Measurements from ENCODE around the gene RASSF7. TPM values are rescaled to one million over a fixed set of nuclear protein-coding genes. Genes with fewer than 3 reads are reported as not detected.

Gene RASSF7
- total RNA-seq, 1 donor from 2014 or later, result 45.5 TPM

DNA sequence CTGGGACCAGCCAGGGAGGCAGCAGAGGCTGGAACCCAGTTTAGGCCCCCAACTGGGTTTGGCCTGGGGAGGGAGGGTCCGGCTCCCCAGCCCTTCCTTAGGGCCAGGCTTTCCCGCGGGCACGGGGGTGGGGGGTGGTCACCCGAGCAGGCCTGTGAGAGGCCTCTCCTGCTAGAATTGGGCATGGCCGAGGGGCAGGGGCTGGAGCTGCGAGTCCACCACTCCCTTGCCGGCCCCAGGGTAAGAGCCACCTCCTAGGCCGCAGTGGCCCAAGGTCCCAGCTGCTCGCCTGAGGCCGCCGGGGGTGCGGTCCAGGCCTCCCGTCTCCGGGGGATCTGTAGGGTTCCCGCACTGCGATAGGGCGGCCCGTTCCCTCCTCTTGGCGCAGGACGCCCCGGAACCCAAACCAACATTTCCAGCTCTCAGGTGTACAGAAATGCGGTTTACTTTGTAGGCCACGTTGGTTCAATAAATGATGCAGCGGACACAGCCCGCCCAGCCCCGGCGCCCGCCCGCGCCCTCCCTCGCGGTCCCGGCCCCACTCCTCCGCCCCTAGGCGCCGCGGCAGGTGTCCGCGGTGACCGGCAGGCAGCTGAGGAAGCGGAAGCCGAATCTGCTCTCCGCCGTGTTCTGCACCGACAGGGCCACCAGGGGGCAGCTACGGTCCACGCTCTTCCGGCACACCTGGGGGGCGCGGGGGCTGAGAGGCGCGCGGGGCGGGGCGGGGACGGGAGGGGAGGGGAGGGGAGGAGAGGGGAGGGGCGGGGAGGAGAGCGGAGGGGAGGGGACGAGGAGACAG is 6.1 kb upstream of the RASSF7 start:
- Histone ChIP-seq H3K36me3 (ENCODE audit: control insufficient read depth, insufficient read depth, low read length) (no peaks in the 10 kb centered on the region), H3K27me3 (ENCODE audit: control insufficient read depth, insufficient read depth, low read length) (peaks cover 2% of the 10 kb centered on the region), H3K4me3 (ENCODE audit: low read depth, low read length) (peak overlapping the region; percentile 32)
- peak; percentile 67 for TF ChIP-seq CTCF (IDR thresholded peaks at IDR 0.05; ENCODE audit: insufficient read depth, low read length, severe bottlenecking)
- DNase-seq (ENCODE audit: low read depth) (peak; percentile 44), FAIRE-seq (no peak)

DNA sequence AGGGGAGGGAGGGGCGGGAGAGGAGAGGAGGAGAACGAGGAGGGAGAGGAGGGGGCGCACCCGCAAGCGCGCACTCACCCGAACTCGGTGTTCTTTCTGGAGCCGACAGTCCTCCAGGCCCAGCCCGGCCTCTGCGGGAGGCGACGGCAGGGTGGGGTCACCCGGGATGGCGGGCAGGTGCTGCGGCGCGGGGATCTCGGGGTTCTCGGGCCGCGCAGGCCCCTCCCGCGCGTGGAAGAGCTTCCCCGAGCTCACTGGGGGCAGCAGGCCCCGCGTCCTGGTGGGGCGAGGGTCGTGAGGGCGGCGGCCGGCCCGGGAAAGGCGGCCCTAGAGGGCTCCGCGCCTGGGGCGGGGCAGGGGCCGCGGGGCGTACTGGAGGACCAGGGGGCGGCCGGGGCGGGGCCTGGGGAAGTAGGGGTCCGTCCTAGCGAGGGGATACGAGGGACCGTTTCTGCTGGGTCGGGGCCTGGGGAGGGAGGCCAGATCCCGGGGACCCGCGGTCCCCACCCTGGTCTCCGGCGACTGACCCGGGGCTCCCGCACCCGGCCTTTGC is 5.5 kb upstream of the RASSF7 start:
- Histone ChIP-seq H3K27me3 (ENCODE audit: control insufficient read depth, insufficient read depth, low read length) (peaks cover 2% of the 10 kb centered on the region), H3K4me3 (ENCODE audit: low read depth, low read length) (peak overlapping the region; percentile 32), H3K36me3 (ENCODE audit: control insufficient read depth, insufficient read depth, low read length) (no peaks in the 10 kb centered on the region)
- DNase-seq (ENCODE audit: low read depth) (no peak), FAIRE-seq (no peak)
- TF ChIP-seq CTCF (IDR thresholded peaks at IDR 0.05; ENCODE audit: insufficient read depth, low read length, severe bottlenecking), result no peak

GRCh38 chr11:555780-556661 is 4.7 kb upstream of the RASSF7 start:
- peaks cover 2% of the 10 kb centered on the region for H3K27me3 ChIP-seq (ENCODE audit: control insufficient read depth, insufficient read depth, low read length)
- no peak for FAIRE-seq

DNA sequence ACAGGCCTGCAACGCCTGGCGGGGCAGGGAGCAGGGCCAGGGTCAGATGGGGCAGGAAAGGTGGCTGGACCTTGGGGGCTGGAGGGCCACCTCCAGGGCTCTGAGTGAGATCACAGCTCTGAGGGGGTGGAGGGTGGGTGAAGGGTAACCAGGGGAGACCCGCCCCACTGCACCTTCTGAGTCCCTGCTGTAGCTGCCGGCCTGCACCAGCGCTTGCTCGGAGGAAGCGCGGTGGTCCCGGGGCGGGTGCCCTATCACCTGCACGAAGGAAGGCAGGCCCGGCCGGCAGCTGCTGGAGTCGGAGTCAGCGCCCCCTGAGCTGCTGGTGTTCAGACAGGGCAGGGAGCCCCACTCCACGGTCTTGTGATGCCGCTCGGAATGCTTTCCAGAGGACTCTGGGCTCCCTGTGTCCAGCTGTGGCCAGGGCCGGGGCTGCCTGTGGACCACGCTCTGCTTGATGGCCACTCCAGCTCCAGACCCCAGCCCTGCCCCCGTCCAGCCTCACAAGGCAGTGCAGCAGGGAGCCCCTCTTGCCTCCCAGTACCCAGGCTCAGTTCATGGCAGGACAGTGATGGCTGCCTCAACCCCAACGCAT is 4.0 kb upstream of the RASSF7 start:
- Histone ChIP-seq H3K4me3 (ENCODE audit: low read depth, low read length) (no peak overlapping the region), H3K36me3 (ENCODE audit: control insufficient read depth, insufficient read depth, low read length) (peaks cover under 1% of the 10 kb centered on the region), H3K27me3 (ENCODE audit: control insufficient read depth, insufficient read depth, low read length) (peaks cover 2% of the 10 kb centered on the region)
- FAIRE-seq (no peak), DNase-seq (ENCODE audit: low read depth) (no peak)
- no peak for TF ChIP-seq CTCF (IDR thresholded peaks at IDR 0.05; ENCODE audit: insufficient read depth, low read length, severe bottlenecking)

More at GRCh38 chr11:555780-556661, 4.7 kb upstream of the RASSF7 start:
- Histone ChIP-seq H3K4me3 (ENCODE audit: low read depth, low read length) (no peak overlapping the region), H3K36me3 (ENCODE audit: control insufficient read depth, insufficient read depth, low read length) (no peaks in the 10 kb centered on the region)
- TF ChIP-seq CTCF (IDR thresholded peaks at IDR 0.05; ENCODE audit: insufficient read depth, low read length, severe bottlenecking), result no peak
- no peak for DNase-seq (ENCODE audit: low read depth)

DNA sequence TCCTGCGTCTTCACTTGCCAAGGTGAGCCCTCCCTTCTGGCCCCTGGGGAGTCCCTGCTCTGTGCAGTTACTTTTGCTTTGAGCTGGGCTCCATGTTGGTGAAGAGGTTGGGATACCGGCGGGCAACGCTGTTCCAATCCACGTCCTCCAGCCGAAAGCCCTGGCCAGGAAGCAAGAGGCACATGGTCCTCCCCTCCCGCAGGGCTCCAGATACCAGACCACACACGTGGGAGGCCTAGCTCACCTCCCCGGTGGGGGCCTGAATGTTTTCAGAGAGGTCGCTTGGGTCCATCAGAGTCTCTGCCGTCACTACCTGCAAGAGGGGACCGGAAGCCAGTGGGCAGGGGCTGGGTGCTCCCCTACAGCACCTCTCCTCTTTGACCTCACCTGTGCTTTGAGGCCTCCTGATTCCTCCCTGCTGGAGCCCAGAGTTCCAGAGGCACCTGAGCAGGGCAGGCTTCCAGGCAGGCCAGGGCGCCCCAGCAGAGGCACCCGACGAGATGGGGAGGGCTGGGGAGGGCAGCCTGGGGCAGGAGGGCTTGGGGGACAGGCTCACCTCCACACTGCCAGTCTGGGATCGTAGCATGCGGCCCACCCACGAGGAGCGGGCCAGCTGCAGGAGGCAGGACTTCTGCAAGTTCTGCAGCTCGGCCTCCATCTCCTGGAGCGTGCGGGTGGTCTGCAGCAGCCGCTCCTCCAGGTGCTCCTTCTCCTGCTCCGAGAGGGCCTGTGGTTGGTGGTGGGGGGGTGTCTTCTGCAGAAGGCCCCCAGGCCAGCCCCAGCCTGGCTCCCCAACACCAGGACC is 3.2 kb upstream of the RASSF7 start:
- H3K36me3 ChIP-seq (ENCODE audit: control insufficient read depth, insufficient read depth, low read length), result peaks cover 7% of the 10 kb centered on the region
- H3K27me3 ChIP-seq (ENCODE audit: control insufficient read depth, insufficient read depth, low read length), result peaks cover 2% of the 10 kb centered on the region
- DNase-seq (ENCODE audit: low read depth), result no peak
- no peak for FAIRE-seq
- H3K4me3 ChIP-seq (ENCODE audit: low read depth, low read length), result no peak overlapping the region
- no peak for TF ChIP-seq CTCF (IDR thresholded peaks at IDR 0.05; ENCODE audit: insufficient read depth, low read length, severe bottlenecking)
